NCI-H446 treated with DMSO at 0.1 percent for 48 hours (cell line): Measurements from ENCODE around the gene LRRC25.

ENCODE experiments used
- DNase-seq: peaks from one replicate; lab custom pipeline; 2025; lab: John Stamatoyannopoulos, UW

LRRC25 gene

GRCh38 chr19:18424890-18425514 lies 27.6 kb upstream of the LRRC25 start:
- no peak for DNase-seq

GRCh38 chr19:18424122-18424889 lies 26.9 kb upstream of the LRRC25 start:
- DNase-seq, result no peak

GRCh38 chr19:18423258-18424020 lies 26.0 kb upstream of the LRRC25 start:
- DNase-seq, result no peak

GRCh38 chr19:18422530-18423191 lies 25.2 kb upstream of the LRRC25 start:
- DNase-seq, result no peak

- no peak for DNase-seq
Measured at GRCh38 chr19:18421371-18421959, 24.0 kb upstream of the LRRC25 start.

- DNase-seq, result no peak
Measured at GRCh38 chr19:18420930-18421329, 23.5 kb upstream of the LRRC25 start.

- no peak for DNase-seq
Measured at GRCh38 chr19:18419699-18420460, 22.5 kb upstream of the LRRC25 start.

GRCh38 chr19:18419195-18419698 lies 21.8 kb upstream of the LRRC25 start, which contains the start of gene SSBP4:
Gene SSBP4, plus strand, starts transcription at chr19:18419398. Its CDS starts 251 bp downstream, at chr19:18419649.
- peak; percentile 51 for DNase-seq

- no peak for DNase-seq
Measured at GRCh38 chr19:18418483-18419194, 21.2 kb upstream of the LRRC25 start.

- no peak for DNase-seq
Measured at GRCh38 chr19:18418029-18418482, 20.6 kb upstream of the LRRC25 start.

- DNase-seq, result peak; percentile 14
Measured at GRCh38 chr19:18417250-18418028, 20.0 kb upstream of the LRRC25 start.

GRCh38 chr19:18416778-18417249 lies 19.4 kb upstream of the LRRC25 start:
- DNase-seq, result peak; percentile 32

GRCh38 chr19:18415178-18415867 lies 17.9 kb upstream of the LRRC25 start:
- DNase-seq, result no peak

- no peak for DNase-seq
Measured at GRCh38 chr19:18414504-18415177, 17.2 kb upstream of the LRRC25 start.

GRCh38 chr19:18412610-18413239 lies 15.3 kb upstream of the LRRC25 start:
- DNase-seq, result no peak

- no peak for DNase-seq
Measured at GRCh38 chr19:18408053-18408476, 10.6 kb upstream of the LRRC25 start.

GRCh38 chr19:18406749-18407148 lies 9.3 kb upstream of the LRRC25 start:
- no peak for DNase-seq
